H1 (cell line): ENCODE data around the gene LIG1. TPM values are rescaled to one million over a fixed set of nuclear protein-coding genes. Genes with fewer than 3 reads are reported as not detected.
A peak's percentile ranks its signal among the peaks of the same experiment; 100 is the strongest.

Experiments used
- CTCF ChIA-PET: fragments of 300-600 bp; sonication (Branson Sonifier 250); formaldehyde crosslinking; loops from one replicate; lab custom pipeline; 2021; ENCODE audit not compliant: partially characterized antibody; lab: Charles Lee
- POLR2A ChIA-PET: fragments of 300-600 bp; sonication (Branson Sonifier 250); formaldehyde crosslinking; loops from one replicate; lab custom pipeline; 2021; ENCODE audit warnings: inconsistent platforms; ENCODE audit not compliant: partially characterized antibody; lab: Charles Lee
- DNase-seq, 2 experiments: peaks; one replicate each; pipeline versions ENCODE4 v3.0.0 to v3.0.0-alpha.2; 2010 to 2022; ENCODE audit warnings: low spot score in 2 of 2, low read depth in 1 of 2, mixed read lengths in 1 of 2
- FAIRE-seq: peaks from 2 replicates; lab custom pipeline; 2011; peaks lifted over from hg19 to GRCh38; lab: Jason Lieb, UNC
- H2AFZ ChIP-seq: 2 replicates; pipeline ENCODE4 v1.8.1; 2012; ENCODE audit warnings: low read length, inconsistent platforms
- H2AK5ac ChIP-seq: 2 replicates; pipeline ENCODE4 v1.6.1; 2013; ENCODE audit warnings: low read depth, low read length
- H2BK120ac ChIP-seq: replicated peaks from 2 replicates; pipeline ENCODE3; 2013; ENCODE audit warnings: low read depth, low read length, inconsistent platforms
- H2BK12ac ChIP-seq: 2 replicates; pipeline ENCODE4 v1.6.1; 2013; ENCODE audit warnings: low read depth, low read length
- H2BK15ac ChIP-seq: 2 replicates; pipeline ENCODE4 v1.6.1; 2013; ENCODE audit warnings: low read length
- H2BK20ac ChIP-seq: 2 replicates; pipeline ENCODE4 v1.6.1; 2013; ENCODE audit warnings: low read length
- H2BK5ac ChIP-seq: 2 replicates; pipeline ENCODE4 v1.6.1; 2013; ENCODE audit warnings: low read depth, low read length
- H3K14ac ChIP-seq: 2 replicates; pipeline ENCODE4 v1.6.1; 2013; ENCODE audit warnings: inconsistent platforms; ENCODE audit not compliant: insufficient read length
- H3K18ac ChIP-seq: 2 replicates; pipeline ENCODE4 v1.6.1; 2013; ENCODE audit warnings: low read length; ENCODE audit errors: extremely low read depth
- H3K23ac ChIP-seq: 2 replicates; pipeline ENCODE4 v1.6.1; 2013; ENCODE audit warnings: inconsistent platforms; ENCODE audit not compliant: insufficient read length
- H3K23me2 ChIP-seq: 2 replicates; pipeline ENCODE4 v1.6.1; 2013; ENCODE audit warnings: low read depth, low read length
- H3K27ac ChIP-seq: 2 replicates; pipeline ENCODE4 v1.6.1; 2011; ENCODE audit warnings: low read depth, low read length, inconsistent platforms
- H3K27me3 ChIP-seq, 4 experiments: replicated peaks in 1 of 4; 1 replicate in 1 of 4; 2 replicates in 3 of 4; pipeline versions ENCODE4 v1.6.1 to v1.8.1; 2011 to 2013; ENCODE audit warnings: low read length in 3 of 4, mild to moderate bottlenecking in 3 of 4, inconsistent platforms in 2 of 4, mixed read lengths in 2 of 4, moderate library complexity in 1 of 4; ENCODE audit not compliant: control insufficient read depth in 3 of 4, insufficient read depth in 3 of 4; ENCODE audit errors: extremely low read depth in 1 of 4
- H3K36me3 ChIP-seq, 4 experiments: 2 replicates each; pipeline versions ENCODE4 v1.6.1 to v1.8.1; 2011 to 2013; ENCODE audit warnings: mild to moderate bottlenecking in 4 of 4, low read length in 3 of 4, moderate library complexity in 2 of 4, control low read depth in 1 of 4, inconsistent platforms in 1 of 4; ENCODE audit not compliant: insufficient read depth in 4 of 4, control insufficient read depth in 2 of 4
- H3K4ac ChIP-seq: replicated peaks from 2 replicates; pipeline ENCODE3; 2013; ENCODE audit warnings: low read length, low read depth, mixed read lengths, inconsistent platforms; ENCODE audit not compliant: insufficient read length
- H3K4me1 ChIP-seq, 4 experiments: replicated peaks in 1 of 4; 1 replicate in 1 of 4; 2 replicates in 3 of 4; pipeline versions ENCODE4 v1.6.1 to v1.8.1; 2011 to 2013; ENCODE audit warnings: low read length in 3 of 4, inconsistent platforms in 2 of 4, mixed read lengths in 1 of 4; ENCODE audit not compliant: insufficient read depth in 4 of 4, control insufficient read depth in 3 of 4
- H3K4me2 ChIP-seq, 2 experiments: 2 replicates each; pipeline versions ENCODE4 v1.6.1 to v1.8.1; 2011 to 2013; ENCODE audit warnings: low read depth in 2 of 2, low read length in 2 of 2, control low read depth in 1 of 2, inconsistent platforms in 1 of 2, mild to moderate bottlenecking in 1 of 2; ENCODE audit not compliant: insufficient read depth in 1 of 2
- H3K4me3 ChIP-seq, 4 experiments: fragments of 200-600, 300-600 bp in 1 of 4; sonication (generic), shearing (Covaris generic), sonication (Bioruptor Twin) in 1 of 4; 2 replicates each; pipeline versions ENCODE4 v1.5.1 to v1.8.1; 2011 to 2016; ENCODE audit warnings: low read length in 4 of 4, low read depth in 3 of 4, control low read depth in 2 of 4, inconsistent platforms in 2 of 4, mild to moderate bottlenecking in 2 of 4, mixed read lengths in 1 of 4, moderate library complexity in 1 of 4; ENCODE audit not compliant: insufficient read depth in 2 of 4; ENCODE audit errors: extremely low read depth in 1 of 4
- H3K56ac ChIP-seq: replicated peaks from 2 replicates; pipeline ENCODE3; 2013; ENCODE audit warnings: low read depth, mild to moderate bottlenecking, mixed read lengths, low read length, inconsistent platforms; ENCODE audit not compliant: insufficient read length
- H3K79me1 ChIP-seq: 2 replicates; pipeline ENCODE4 v1.6.1; 2013; ENCODE audit warnings: low read depth, low read length, control low read depth
- H3K79me2 ChIP-seq, 2 experiments: 2 replicates each; pipeline versions ENCODE4 v1.6.1 to v1.8.1; 2012 to 2013; ENCODE audit warnings: low read length in 2 of 2, mild to moderate bottlenecking in 2 of 2, inconsistent platforms in 1 of 2; ENCODE audit not compliant: insufficient read depth in 2 of 2, control insufficient read depth in 1 of 2
- H3K9ac ChIP-seq, 4 experiments: replicated peaks in 1 of 4; 1 replicate in 1 of 4; 2 replicates in 3 of 4; pipeline versions ENCODE4 v1.6.1 to v1.8.1; 2011 to 2013; ENCODE audit warnings: low read depth in 3 of 4, low read length in 3 of 4, control low read depth in 2 of 4, mild to moderate bottlenecking in 2 of 4, moderate library complexity in 2 of 4, inconsistent platforms in 1 of 4; ENCODE audit errors: extremely low read depth in 1 of 4
- H3K9me3 ChIP-seq, 2 experiments: 2 replicates each; pipeline versions ENCODE4 v1.6.1 to v1.8.1; 2012 to 2013; ENCODE audit warnings: mild to moderate bottlenecking in 2 of 2, moderate library complexity in 2 of 2, control low read depth in 1 of 2, inconsistent platforms in 1 of 2, low read depth in 1 of 2, low read length in 1 of 2, mixed read lengths in 1 of 2; ENCODE audit not compliant: insufficient read depth in 2 of 2
- H4K20me1 ChIP-seq, 2 experiments: replicated peaks in 1 of 2; 2 replicates each; pipeline versions ENCODE3 to v1.8.1; 2011 to 2013; ENCODE audit warnings: inconsistent platforms in 2 of 2, low read length in 2 of 2, mild to moderate bottlenecking in 1 of 2; ENCODE audit not compliant: insufficient read depth in 2 of 2, control insufficient read depth in 1 of 2
- H4K5ac ChIP-seq: 2 replicates; pipeline ENCODE4 v1.6.1; 2013; ENCODE audit warnings: low read length, low read depth, mixed read lengths, inconsistent platforms; ENCODE audit not compliant: insufficient read length
- H4K8ac ChIP-seq: 2 replicates; pipeline ENCODE4 v1.8.0; 2013; ENCODE audit warnings: mild to moderate bottlenecking, moderate library complexity, low read length, inconsistent platforms; ENCODE audit not compliant: insufficient read depth; ENCODE audit errors: extremely low read depth
- H4K91ac ChIP-seq: replicated peaks from 2 replicates; pipeline ENCODE3; 2013; ENCODE audit warnings: low read length, mixed read lengths, inconsistent platforms; ENCODE audit not compliant: insufficient read length
- KDM1A ChIP-seq: fragments of 200-600, 300-600 bp; sonication (generic); IDR thresholded peaks from 2 replicates; pipeline ENCODE4 v1.7.1; 2016; ENCODE audit warnings: mild to moderate bottlenecking, low read length, borderline replicate concordance
- WGBS, 2 experiments: shearing (Covaris generic) in 1 of 2; methylation state at CpG; one replicate each; pipeline versions ENCODE4 v1.1.6 to v1.1.7; 2013 to 2015; ENCODE audit warnings: low lambda C conversion rate in 2 of 2, mixed read lengths in 2 of 2, inconsistent platforms in 1 of 2, low coverage in 1 of 2, missing lambda C conversion rate in 1 of 2; ENCODE audit not compliant: insufficient replicate concordance in 2 of 2, insufficient coverage in 1 of 2, insufficient read length in 1 of 2; ENCODE audit errors: extremely low coverage in 1 of 2, missing lambda C conversion rate in 1 of 2; 5-methylcytosine and 5-hydroxymethylcytosine counted together
- polyA plus RNA-seq, 7 experiments: library from polyadenylated mRNA; depleted of rRNA in 3 of 7; stranded (reverse) in 5 of 7; unstranded in 2 of 7; fragments of >200 nt in 5 of 7; fragments of 200-250 nt in 2 of 7; gene quantifications; 1 replicate in 5 of 7; 2 replicates in 1 of 7; 4 replicates in 1 of 7; pipeline versions ENCODE4 v1.2.1 to v1.2.3, GENCODE V29; 2011 to 2013; ENCODE audit warnings: missing spikeins in 2 of 7, mixed read lengths in 2 of 7
- total RNA-seq: library from RNA; stranded (reverse); fragmentation: NEBNext Ultra II Directional; extraction: Animal tissue kit (Norgen Biotek cat#: 25700); gene quantifications from 2 replicates; pipeline ENCODE4 v1.2.1, GENCODE V29; 2021

The LIG1 gene
- total and polyA plus RNA-seq, 2 of the 8 experiments (the other 6 are each of a cell fraction or from before 2014, with no cell fraction given) = 67.6 to 113 TPM

GRCh38 chr19:48168689-48169088 is 1.5 kb downstream of the LIG1 start:
- H2AFZ ChIP-seq = no peak overlapping the region
- peaks cover 8% of the 10 kb centered on the region; the same call in 1 of the 2 replicates for H3K79me1 ChIP-seq
- H3K9ac ChIP-seq = no peak overlapping the region
- H3K56ac ChIP-seq = no peak overlapping the region
- ChIA-PET POLR2A (no interaction called here), CTCF (interaction anchor here (1.3 kb wide), 1 partner anchor 61 kb away, joined by 3 read pairs; no protein-coding TSS in a partner anchor)
- H4K8ac ChIP-seq = no peak overlapping the region
- H3K36me3 ChIP-seq = peaks cover 5 to 23% (median 11%) of the 10 kb centered on the region in 4 experiments
- H4K20me1 ChIP-seq = peaks cover 2 to 8% of the 10 kb centered on the region in 2 experiments
- FAIRE-seq (no peak), DNase-seq (no peak)
- no peak overlapping the region for H2BK5ac ChIP-seq
- no peak overlapping the region for H2BK20ac ChIP-seq
- H3K4me2 ChIP-seq = peak overlapping the region in 1 of 2 experiments; percentile 96; a peak in 1 of 4 replicates
- H2AK5ac ChIP-seq = no peak overlapping the region
- no peak overlapping the region for H2BK120ac ChIP-seq
- no peak overlapping the region for H3K14ac ChIP-seq
- no peak overlapping the region for H4K5ac ChIP-seq
- no peak overlapping the region for H3K4ac ChIP-seq
- no peak overlapping the region for H4K91ac ChIP-seq
- no peak overlapping the region for H3K23ac ChIP-seq
- no peaks in the 10 kb centered on the region for H3K27me3 ChIP-seq
- H3K4me3 ChIP-seq = no peak overlapping the region
- 84 to 100% methylated on average over 1 to 5 of the region's 5 CpGs for WGBS, 2 experiments
- H3K23me2 ChIP-seq = peaks cover 11% of the 10 kb centered on the region
- no peaks in the 10 kb centered on the region for H3K9me3 ChIP-seq
- H3K18ac ChIP-seq = no peak overlapping the region
- H3K79me2 ChIP-seq = peaks cover 6 to 44% of the 10 kb centered on the region in 2 experiments
- no peak overlapping the region for H3K27ac ChIP-seq
- H2BK12ac ChIP-seq = no peak overlapping the region
- H3K4me1 ChIP-seq = peaks cover 0 to 13% (median 6%) of the 10 kb centered on the region in 4 experiments; a peak in 6 of 7 replicates
- no peak overlapping the region for H2BK15ac ChIP-seq
- TF ChIP-seq KDM1A = no peak
